Esophagus squamous epithelium (tissue), 5 donors: ENCODE data around the gene TEKT1. TPM values are rescaled to one million over a fixed set of nuclear protein-coding genes. Genes with fewer than 3 reads are reported as not detected.
A peak's percentile ranks its signal among the peaks of the same experiment; 100 is the strongest.
"Not testable (repeated sequence)": the region's sequence is repeated elsewhere in the genome, so short reads cannot be mapped to it uniquely, and the experiment has no call there.

Source experiments
- DNase-seq: peaks from one replicate; lab custom pipeline; 2025; lab: John Stamatoyannopoulos, UW
- H3K27ac ChIP-seq, 4 donors: fragments of 200-600 bp; sonication (generic); one replicate each; pipeline ENCODE4 v1.5.1; 2016 to 2019; ENCODE audit warnings: mild to moderate bottlenecking in 1 of 4
- H3K27me3 ChIP-seq, 4 donors: fragments of 200-600 bp; sonication (generic); 1 replicate in 3 of 4; 2 replicates in 1 of 4; pipeline versions ENCODE4 v1.5.1 to v1.6.0; 2017 to 2021; ENCODE audit warnings: antibody characterized with exemption in 1 of 4
- H3K36me3 ChIP-seq, 3 donors: fragments of 200-600 bp; sonication (generic); one replicate each; pipeline ENCODE4 v1.5.1; 2016 to 2019
- H3K4me1 ChIP-seq, 3 donors: fragments of 200-600 bp; sonication (generic); one replicate each; pipeline ENCODE4 v1.5.1; 2017 to 2019
- H3K4me3 ChIP-seq, 4 donors: fragments of 200-600 bp; sonication (generic); 1 replicate in 3 of 4; 2 replicates in 1 of 4; pipeline ENCODE4 v1.5.1; 2016 to 2019; ENCODE audit warnings: mild to moderate bottlenecking in 2 of 4, moderate library complexity in 1 of 4
- H3K9me3 ChIP-seq, 3 donors: fragments of 200-600 bp; sonication (generic); one replicate each; pipeline ENCODE4 v1.5.1; 2016 to 2019
- CTCF ChIP-seq, 6 experiments: fragments of 450-650 bp in 4 of 6; fragments of 200-600 bp in 2 of 6; sonication (generic) in 2 of 6; IDR thresholded peaks; one replicate each; pipeline ENCODE4 v1.5.1; 2016 to 2019; ENCODE audit warnings: antibody characterized with exemption in 6 of 6, mild to moderate bottlenecking in 4 of 6, moderate library complexity in 4 of 6
- POLR2A ChIP-seq, 4 donors: fragments of 450-650 bp; IDR thresholded peaks; one replicate each; pipeline ENCODE4 v1.6.1; 2017; ENCODE audit warnings: antibody characterized with exemption in 4 of 4, mild to moderate bottlenecking in 4 of 4, moderate library complexity in 3 of 4
- whole genome bisulfite sequencing, 2 donors: methylation state at CpG; one replicate each; pipeline ENCODE4 v1.1.5; 2018; 5-methylcytosine and 5-hydroxymethylcytosine counted together
- intact Hi-C: fragments of 100-400 bp; cut with DNase I; formaldehyde crosslinking; loops from one replicate; pipeline ENCODE4 v1.15.0; 2022
- total RNA-seq, 4 donors: library from RNA; depleted of rRNA; stranded (reverse); fragments of >200 nt; gene quantifications; one replicate each; pipeline ENCODE4 v1.1.0, GENCODE V29; 2016
- donor health status: DM: yes; HTN: yes; CAD: no.

Gene TEKT1
- total RNA-seq, 4 donors from 2014 or later = not detected

- Histone ChIP-seq H3K4me3 (no peak overlapping the region), H3K9me3 (peaks cover 0 to 6% (median 5%) of the 10 kb centered on the region in 3 donors), H3K36me3 (no peaks in the 10 kb centered on the region), H3K27me3 (peaks cover 0 to 52% (median 0%) of the 10 kb centered on the region in 4 donors), H3K27ac (no peak overlapping the region), H3K4me1 (peaks cover 0 to 13% (median 6%) of the 10 kb centered on the region in 3 donors)
- no peak for DNase-seq
- WGBS, 2 donors = 55 to 58% methylated on average over 2 of the region's 2 CpGs
- TF ChIP-seq CTCF (IDR thresholded peaks at IDR 0.05) (no peak), POLR2A (IDR thresholded peaks at IDR 0.05) (no peak)
- intact Hi-C loops = no loop called here
Observed at GRCh38 chr17:6779411-6779810, 52.1 kb downstream of the TEKT1 start.

- Histone ChIP-seq H3K4me3 (peak within 1 kb of the TSS; percentile 17 to 53 (median 36)), H3K4me1 (peaks cover 0 to 13% (median 6%) of the 10 kb centered on the region in 3 donors), H3K36me3 (peaks cover 11 to 34% (median 25%) of the 10 kb centered on the region in 3 donors), H3K27ac (no peak within 1 kb of the TSS), H3K9me3 (peaks cover 0 to 19% (median 5%) of the 10 kb centered on the region in 3 donors), H3K27me3 (peaks cover 0 to 45% (median 0%) of the 10 kb centered on the region in 4 donors)
- no peak for TF ChIP-seq CTCF (IDR thresholded peaks at IDR 0.05)
- no peak for TF ChIP-seq POLR2A (IDR thresholded peaks at IDR 0.05)
- no peak for DNase-seq
- intact Hi-C loops = no loop called here
- WGBS, 2 donors = 2 to 21% methylated on average over 6 to 9 of the region's 49 CpGs
Observed at GRCh38 chr17:6775871-6776405, 55.6 kb downstream of the TEKT1 start, which contains the start of gene FBXO39. Gene FBXO39 (plus strand): TSS chr17:6776215. CDS start chr17:6779869, 3,654 bp downstream.

GRCh38 chr17:6774906-6775305 is 56.6 kb downstream of the TEKT1 start:
- DNase-seq, H3K4me3 ChIP-seq, intact Hi-C loops, H3K27ac ChIP-seq: not testable (repeated sequence)
- H3K36me3 ChIP-seq = peaks cover 14 to 44% (median 30%) of the 10 kb centered on the region in 3 donors
- H3K27me3 ChIP-seq = peaks cover 0 to 36% (median 0%) of the 10 kb centered on the region in 4 donors
- 78 to 93% methylated on average over 6 to 8 of the region's 8 CpGs for WGBS, 2 donors
- peaks cover 0 to 13% (median 6%) of the 10 kb centered on the region in 3 donors for H3K4me1 ChIP-seq
- peaks cover 0 to 19% (median 5%) of the 10 kb centered on the region in 3 donors for H3K9me3 ChIP-seq

DNA sequence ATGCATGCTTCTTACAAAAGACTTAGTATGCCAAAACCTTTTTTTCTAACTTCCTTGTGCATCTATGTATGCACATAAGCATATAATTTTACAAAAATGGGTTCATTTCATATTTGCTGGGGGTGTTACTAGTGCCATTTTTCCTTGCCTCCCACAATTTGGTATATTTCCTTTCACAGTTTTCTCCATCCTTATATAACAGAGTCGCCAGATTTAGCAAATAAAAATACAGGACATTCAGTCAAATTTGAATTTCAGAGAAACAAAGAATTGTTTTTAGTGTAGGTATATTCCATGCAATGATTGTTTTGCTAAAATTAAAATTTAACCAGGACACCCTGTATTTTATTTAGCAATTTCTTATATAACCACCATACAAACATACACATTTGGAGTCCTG is 59.5 kb downstream of the TEKT1 start:
- peaks cover 14 to 73% (median 46%) of the 10 kb centered on the region in 3 donors for H3K36me3 ChIP-seq
- H3K27me3 ChIP-seq = peaks cover 0 to 19% (median 0%) of the 10 kb centered on the region in 4 donors
- H3K4me3 ChIP-seq = no peak overlapping the region
- peaks cover 0 to 34% (median 18%) of the 10 kb centered on the region in 3 donors for H3K9me3 ChIP-seq
- H3K4me1 ChIP-seq = peaks cover 0 to 13% (median 6%) of the 10 kb centered on the region in 3 donors
- intact Hi-C loops = no loop called here
- 72 to 94% methylated on average over 1 of the region's 1 CpG for WGBS, 2 donors
- DNase-seq = no peak
- no peak for TF ChIP-seq CTCF (IDR thresholded peaks at IDR 0.05)
- no peak for TF ChIP-seq POLR2A (IDR thresholded peaks at IDR 0.05)
- no peak overlapping the region for H3K27ac ChIP-seq

DNA sequence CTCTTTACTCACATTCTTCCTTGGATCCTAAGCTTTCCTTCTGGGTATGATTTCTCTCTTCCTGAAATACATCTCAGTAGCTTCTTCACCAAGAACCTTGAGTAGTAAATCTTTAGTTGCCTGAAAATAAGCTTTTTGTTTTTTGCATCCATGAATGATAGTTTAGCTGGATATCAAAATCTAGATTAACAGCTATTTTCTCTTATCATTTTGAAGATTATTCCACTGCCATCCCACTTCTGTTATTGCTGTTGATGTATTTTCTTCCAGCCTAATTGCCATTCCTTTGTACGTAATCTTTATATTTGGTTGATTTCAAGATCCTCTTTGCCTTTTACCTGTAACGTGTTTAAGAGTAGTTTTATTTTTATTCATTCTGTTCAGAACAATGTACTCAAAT is 63.1 kb downstream of the TEKT1 start:
- intact Hi-C loops = no loop called here
- H3K4me1 ChIP-seq = no peaks in the 10 kb centered on the region

More for the DNA sequence above, 63.1 kb downstream of the TEKT1 start:
- H3K9me3 ChIP-seq = peaks cover 0 to 18% (median 13%) of the 10 kb centered on the region in 3 donors
- H3K27ac ChIP-seq = no peak overlapping the region
- no peak for DNase-seq
- no peak overlapping the region for H3K4me3 ChIP-seq
- H3K36me3 ChIP-seq = peaks cover 13 to 100% (median 59%) of the 10 kb centered on the region in 3 donors
- TF ChIP-seq CTCF (IDR thresholded peaks at IDR 0.05) = no peak
- TF ChIP-seq POLR2A (IDR thresholded peaks at IDR 0.05) = no peak
- H3K27me3 ChIP-seq = no peaks in the 10 kb centered on the region
- whole genome bisulfite sequencing, 2 donors = 92 to 93% methylated on average over 2 of the region's 2 CpGs
